ENCODE results near the gene NTSR1.
A peak's percentile ranks its signal among the peaks of the same experiment; 100 is the strongest.
"Not testable (repeated sequence)": the region's sequence is repeated elsewhere in the genome, so short reads cannot be mapped to it uniquely, and the experiment has no call there.

The NTSR1 gene

GRCh38 chr20:62675156-62675876 is 33.3 kb upstream of the NTSR1 start:
- DNase-seq = no peak

DNA sequence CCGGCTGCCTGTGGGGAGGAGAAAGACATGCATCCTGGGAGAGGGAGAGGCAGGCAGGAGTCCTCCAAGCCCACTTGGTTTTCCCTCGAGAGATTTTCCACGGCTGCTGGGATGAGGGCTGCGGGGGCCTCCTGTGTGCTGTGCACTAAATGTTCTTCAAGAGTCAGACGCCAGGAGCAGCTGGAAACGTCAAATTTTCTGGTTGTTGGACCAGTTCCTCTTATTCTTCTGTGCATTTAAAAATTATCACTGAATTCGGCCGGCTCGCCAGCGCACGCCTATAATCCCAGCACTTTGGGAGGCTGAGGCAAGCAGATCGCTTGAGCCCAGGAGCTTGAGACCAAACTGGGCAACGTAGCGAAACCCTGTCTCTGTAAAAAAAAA is 32.8 kb upstream of the NTSR1 start:
- DNase-seq = no peak

DNA sequence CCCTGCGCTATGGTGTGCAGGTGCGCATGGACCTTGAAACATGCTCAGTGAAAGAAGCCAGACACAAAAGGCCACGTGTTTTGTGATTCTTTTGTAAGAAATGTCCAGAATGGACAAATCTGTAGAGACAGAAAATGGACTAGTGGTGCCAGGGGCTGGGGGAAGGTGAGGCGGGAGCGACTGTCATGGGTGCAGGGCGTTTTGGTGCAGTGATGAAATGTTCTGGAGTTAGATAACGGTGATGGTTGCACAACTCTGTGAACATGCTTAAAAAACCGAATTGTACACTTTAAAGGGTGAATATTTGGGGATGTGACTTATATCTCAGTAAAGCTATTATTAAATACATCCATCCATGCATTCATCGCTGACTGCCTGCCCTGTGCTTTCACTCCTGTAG is 31.7 kb upstream of the NTSR1 start:
- DNase-seq = no peak

DNA sequence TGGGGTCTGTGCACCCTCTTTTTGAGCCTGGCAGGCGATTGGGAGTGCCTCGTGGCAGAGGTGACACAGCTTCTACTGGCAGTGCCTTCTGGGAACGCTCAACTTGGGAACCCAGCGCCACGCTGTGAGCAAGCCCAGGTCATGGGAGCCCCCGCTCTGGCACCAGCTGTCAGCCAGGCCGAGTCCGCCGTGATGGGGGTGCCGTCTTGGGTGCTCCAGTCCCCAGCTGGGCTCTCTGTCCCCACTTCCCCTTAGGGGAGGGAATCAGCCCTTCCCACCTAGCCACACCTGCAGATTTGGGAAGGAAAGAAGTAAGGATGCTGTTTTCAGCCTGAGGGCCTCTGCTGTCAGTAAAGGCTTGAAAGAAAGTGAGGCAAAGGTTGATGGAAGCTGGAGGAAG is 31.0 kb upstream of the NTSR1 start:
- DNase-seq = no peak

GRCh38 chr20:62678553-62678952 is 30.1 kb upstream of the NTSR1 start:
- peak; percentile 17 for DNase-seq

GRCh38 chr20:62679978-62680589 is 28.6 kb upstream of the NTSR1 start:
- DNase-seq = no peak

GRCh38 chr20:62682912-62683517 is 25.6 kb upstream of the NTSR1 start:
- no peak for DNase-seq

GRCh38 chr20:62683660-62684322 is 24.8 kb upstream of the NTSR1 start:
- not testable (repeated sequence) for DNase-seq

DNA sequence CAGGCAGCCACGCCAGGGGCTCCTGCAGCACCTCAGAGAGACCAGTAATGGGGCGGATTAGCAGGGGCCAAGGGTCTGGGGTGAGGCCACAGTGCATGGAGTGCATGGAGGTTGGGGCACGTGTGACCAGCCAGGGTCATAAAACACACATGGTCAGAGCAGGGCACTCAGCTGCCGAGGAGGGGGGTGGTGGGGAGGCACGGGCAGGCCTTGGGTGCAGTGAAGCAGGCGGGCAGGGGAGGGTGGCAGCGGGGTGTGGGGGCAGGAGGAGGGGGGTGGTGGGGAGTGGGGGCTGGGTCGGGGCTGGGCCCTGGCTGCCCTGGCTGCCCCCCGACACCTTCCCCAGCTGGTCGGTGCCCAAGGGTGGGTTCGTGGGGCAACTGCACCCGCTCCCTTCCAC is 23.7 kb upstream of the NTSR1 start:
- no peak for DNase-seq

GRCh38 chr20:62685781-62686555 is 22.7 kb upstream of the NTSR1 start:
- peak; percentile 20 for DNase-seq

GRCh38 chr20:62686869-62687830 is 21.5 kb upstream of the NTSR1 start:
- DNase-seq = no peak

DNA sequence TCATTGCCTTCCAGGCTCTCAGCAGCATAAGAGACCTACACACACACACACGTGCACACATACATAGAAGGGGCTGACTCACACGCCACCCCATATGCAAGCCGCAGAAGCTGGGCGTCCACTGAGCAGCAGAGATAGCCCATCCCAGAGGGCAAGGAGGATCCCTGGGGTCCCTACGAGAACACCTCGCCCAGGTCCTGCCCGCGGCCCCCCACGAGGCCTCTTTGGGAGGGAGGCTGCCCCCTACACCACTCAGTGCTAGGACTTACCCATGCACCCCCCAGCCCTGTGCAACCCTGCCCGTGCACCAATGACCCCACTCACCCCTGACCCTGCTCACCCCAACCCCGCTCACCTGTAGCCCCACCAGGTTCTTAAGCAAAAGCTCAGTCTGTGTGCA is 20.6 kb upstream of the NTSR1 start:
- DNase-seq = no peak

GRCh38 chr20:62688855-62689460 is 19.7 kb upstream of the NTSR1 start:
- DNase-seq = no peak

DNA sequence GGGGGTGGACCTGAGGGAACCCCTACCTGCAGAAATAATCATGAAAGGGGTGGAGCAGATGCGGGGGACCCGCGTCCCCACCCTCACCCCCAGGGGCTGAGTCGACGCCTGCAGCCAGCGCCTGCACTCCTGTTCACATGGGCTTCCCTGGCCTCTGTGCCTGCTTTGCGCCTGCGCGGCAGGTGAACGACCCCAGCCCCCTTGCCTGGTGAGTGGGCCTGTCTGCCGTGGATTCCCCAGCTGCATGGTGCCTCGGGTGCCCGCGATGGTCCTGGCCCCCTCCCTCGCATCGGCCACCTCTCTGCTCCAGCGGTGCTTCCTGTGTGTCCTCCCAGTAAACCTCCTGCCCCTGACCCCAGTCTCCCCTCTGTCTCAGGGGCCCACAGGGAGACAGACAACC is 18.8 kb upstream of the NTSR1 start:
- no peak for DNase-seq

GRCh38 chr20:62690261-62690820 is 18.3 kb upstream of the NTSR1 start:
- DNase-seq = no peak

DNA sequence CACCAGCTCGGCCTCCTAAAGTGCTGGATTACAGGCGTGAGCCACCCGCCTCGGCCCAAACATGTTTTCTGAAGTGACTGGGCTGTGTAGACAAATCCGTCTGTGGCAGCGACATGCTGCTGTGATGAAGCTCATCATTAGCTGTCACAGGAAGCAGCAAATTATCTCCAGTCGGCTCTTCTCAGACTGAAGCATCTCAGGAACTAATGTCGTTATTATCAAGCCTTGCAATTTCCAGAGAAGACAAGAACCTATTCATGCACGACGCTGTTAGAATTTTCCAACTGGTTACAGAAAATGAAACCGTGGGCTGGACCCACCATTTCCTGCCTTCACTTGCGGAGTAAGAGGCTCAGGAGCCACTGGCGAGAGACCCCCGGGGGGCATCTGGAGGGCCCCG is 17.1 kb upstream of the NTSR1 start:
- no peak for DNase-seq

DNA sequence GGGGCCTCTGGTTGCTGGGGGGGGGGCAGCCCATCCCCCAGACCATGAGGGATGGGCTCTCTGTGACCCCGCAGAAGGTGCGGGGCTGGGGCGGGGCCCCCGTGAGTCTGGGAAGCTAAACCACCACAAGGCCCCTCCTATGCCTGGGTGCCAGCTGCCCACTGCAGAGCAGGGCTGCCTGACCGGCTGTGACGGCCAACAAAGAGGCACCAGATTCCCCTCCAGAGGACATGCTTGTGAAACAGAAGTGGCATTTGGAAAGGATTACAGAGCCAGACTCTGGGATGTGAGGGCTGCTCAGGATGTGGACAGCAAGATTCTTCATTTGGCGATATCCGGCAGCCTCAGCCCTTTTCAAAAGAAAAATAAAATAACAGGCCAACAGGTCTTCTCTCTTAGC is 16.5 kb upstream of the NTSR1 start:
- DNase-seq = no peak

- DNase-seq = no peak
Measured at GRCh38 chr20:62692801-62693523, 15.7 kb upstream of the NTSR1 start.

- no peak for DNase-seq
Measured at GRCh38 chr20:62693524-62693922, 15.1 kb upstream of the NTSR1 start.

- no peak for DNase-seq
Measured at GRCh38 chr20:62694106-62694505, 14.5 kb upstream of the NTSR1 start.
